ENCODE results near the gene C1orf94. TPM values are rescaled to one million over a fixed set of nuclear protein-coding genes. Genes with fewer than 3 reads are reported as not detected.
A peak's percentile ranks its signal among the peaks of the same experiment; 100 is the strongest.
"Not testable (repeated sequence)": the region's sequence is repeated elsewhere in the genome, so short reads cannot be mapped to it uniquely, and the experiment has no call there.

The C1orf94 gene
- polyA plus RNA-seq, 10 donors: 0.08 to 0.10 (median 0.09) TPM; not detected in 7

GRCh38 chr1:34163792-34164731 lies 12.6 kb upstream of the C1orf94 start:
- peak in 1 of 3 donors; percentile 36 for DNase-seq

DNA sequence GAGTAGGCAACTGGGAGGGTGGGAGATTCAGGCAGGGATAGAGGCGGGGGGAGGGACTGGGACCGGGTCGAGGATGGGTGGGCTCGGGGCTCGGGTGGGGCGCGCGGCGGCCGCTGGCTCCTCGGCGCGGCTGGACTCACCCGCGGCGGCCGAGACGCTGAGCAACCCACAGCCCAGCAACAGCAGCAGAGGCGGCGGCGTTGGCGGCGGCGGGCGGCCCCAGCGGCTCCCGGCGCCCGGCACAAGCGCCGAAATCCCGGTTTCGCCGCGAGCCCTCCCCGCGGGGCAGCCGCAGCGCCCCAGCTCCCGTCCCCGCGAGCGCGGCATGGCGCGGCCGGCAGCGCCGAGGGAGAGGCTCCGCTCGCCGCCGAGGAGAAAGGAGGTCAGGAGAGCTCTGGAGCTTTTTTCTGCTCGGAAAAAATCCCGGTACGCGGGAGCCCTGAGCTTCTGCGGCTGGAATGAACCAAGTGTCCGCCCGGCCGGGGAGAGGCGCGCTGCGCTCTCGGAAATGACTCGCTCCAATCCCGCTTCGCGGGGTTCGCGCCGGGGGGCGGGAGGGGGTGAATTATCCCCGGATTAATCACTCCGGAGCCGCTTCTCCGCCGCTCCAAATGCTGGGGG lies 11.8 kb upstream of the C1orf94 start, which contains the start of gene CSMD2:
Gene CSMD2 (minus strand): TSS at position 460 of the 621 bp plus-strand sequence. CDS start 133 bp downstream, at position 327.
- peak; percentile 43 to 70 (median 53) for DNase-seq

- no peak for DNase-seq
Measured at GRCh38 chr1:34165422-34165921, 11.2 kb upstream of the C1orf94 start.

DNA sequence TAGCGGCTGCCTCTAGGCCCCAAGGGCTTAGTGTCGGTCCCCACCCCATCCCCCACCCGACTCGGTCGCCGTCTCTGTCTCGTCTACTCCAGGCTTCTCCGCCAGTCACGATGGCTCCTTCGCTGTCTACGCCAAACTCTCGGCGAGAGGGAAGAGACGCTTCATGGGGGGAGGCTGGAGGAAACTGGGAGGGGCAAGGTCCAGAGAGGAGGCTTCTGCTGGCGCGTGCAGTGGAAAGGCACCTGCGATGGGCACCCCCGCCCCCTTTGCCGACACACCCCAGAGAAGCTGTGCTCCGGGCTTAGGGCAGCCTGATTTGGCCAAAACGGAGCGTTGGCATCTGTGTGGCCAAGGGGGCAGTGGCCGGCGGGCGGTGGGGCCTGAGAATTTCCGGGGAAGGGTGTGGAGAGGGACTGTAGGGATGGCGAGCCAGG lies 10.5 kb upstream of the C1orf94 start:
- DNase-seq: peak in 1 of 3 donors; percentile 11

DNA sequence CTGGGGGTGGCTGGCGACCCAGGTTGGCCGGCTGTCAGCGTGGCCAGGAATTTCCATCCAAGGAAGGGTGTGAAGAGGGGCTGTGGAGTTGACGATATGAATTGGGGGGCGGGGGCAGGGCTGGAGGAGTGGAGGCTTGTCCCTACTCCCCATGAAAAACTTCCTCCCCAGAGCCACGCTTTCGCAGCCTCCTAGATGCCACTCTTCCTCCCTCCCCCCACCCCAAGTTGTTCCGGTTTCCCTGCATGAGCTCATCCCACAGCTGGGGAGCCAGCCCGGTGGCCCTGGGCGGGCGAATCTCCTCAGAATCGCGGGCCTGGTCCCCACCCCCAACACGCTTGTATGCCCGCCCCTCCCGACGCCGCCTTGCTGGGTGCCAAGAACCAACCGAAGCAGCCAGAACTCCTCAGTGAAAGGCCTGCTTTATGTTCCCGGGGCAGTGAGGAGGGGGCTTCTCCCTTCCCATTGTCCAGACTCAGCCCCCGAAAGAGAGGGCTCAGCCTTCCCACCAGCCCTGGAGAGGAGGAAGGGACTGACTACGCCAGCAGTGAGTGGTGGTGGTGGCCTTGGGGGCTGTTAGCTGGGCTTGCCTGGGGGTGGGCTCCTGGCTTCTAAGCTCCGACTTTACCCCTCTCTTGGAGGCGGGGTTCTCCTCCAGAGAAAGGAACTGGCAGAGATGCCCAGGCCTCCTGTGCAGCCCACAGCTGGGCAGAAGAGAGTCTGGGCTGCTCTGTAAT lies 9.9 kb upstream of the C1orf94 start:
- peak in 1 of 3 donors; percentile 29 for DNase-seq

- peak in 1 of 3 donors; percentile 1 for DNase-seq
Measured at GRCh38 chr1:34167389-34167788, 9.3 kb upstream of the C1orf94 start.

GRCh38 chr1:34175744-34176143 lies 963 bp upstream of the C1orf94 start:
- no peak for DNase-seq

DNA sequence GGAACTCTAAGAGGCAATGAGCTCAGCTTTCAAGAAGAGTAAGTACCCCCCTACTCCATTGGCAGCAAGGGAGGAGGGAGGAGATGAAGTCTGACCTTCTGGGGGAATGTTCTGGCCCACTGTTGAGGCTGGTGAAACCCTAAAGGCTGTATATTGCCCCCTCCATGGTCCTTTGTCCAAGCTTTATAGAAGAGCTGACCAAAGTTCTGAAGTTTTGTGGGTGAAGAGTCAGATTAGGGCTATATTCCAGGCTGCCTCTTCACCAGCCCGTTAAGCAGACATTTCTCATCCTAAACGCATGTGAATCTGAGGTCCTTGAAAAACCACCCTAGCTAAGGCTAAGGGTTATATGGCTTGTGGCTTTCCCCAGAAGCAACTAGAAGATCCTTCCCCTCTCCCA lies 1.4 kb downstream of the C1orf94 start:
- peak in 1 of 3 donors; percentile 8 for DNase-seq

DNA sequence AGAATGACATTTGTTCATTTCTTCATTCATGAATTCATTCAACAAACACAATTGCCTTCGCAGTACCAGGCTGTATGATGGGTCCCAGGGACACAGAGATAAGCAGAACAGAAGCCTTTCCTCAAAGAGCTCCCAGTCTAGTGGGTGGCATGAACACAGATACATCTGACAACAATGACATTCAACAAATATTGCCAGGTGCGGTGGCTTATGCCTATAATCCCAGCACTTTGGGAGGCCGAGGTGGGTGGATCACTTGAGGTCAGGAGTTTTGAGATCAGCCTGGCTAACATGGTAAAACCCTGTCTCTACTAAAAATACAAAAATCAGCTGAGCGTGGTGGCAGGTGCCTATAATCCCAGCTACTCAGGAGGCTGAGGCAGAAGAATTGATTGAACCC lies 6.7 kb downstream of the C1orf94 start:
- not testable (repeated sequence) for DNase-seq

DNA sequence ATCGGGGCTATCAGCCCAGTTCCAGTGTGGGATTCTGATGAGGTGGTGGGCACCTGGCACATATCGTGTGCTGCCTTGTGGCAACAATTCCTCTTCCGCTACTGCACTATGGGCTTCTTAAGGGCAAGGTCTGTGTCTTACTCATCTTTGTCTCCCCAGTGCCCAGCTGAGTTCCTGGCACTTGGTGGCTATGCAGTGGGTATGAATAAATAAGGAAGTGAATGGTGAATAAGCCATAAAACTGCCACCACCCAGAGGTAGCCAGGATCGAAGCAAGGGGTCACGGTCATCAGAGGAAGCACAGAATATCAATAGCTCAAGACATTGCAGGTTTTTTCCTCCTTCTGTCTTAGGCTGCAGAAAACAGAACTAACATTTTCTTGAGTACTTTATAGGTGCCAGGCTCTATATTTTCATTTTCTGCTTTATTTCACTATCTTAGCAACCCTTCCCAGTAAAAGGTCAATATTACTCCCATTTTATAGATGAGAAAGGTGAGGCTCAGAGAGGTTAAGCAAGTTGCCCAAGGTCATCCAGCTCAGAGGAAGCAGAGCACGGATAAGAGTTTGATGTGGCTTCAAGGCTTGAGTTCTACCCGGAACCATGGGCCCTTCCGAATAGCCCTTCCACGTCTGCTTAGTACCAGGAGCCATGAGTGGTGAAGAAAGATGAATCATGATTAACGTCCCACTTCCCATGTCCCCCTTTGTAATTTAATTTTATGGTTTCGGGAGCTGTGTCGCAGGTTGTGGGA lies 10.2 kb downstream of the C1orf94 start:
- DNase-seq: no peak

GRCh38 chr1:34188418-34188817 lies 11.7 kb downstream of the C1orf94 start:
- DNase-seq: no peak

DNA sequence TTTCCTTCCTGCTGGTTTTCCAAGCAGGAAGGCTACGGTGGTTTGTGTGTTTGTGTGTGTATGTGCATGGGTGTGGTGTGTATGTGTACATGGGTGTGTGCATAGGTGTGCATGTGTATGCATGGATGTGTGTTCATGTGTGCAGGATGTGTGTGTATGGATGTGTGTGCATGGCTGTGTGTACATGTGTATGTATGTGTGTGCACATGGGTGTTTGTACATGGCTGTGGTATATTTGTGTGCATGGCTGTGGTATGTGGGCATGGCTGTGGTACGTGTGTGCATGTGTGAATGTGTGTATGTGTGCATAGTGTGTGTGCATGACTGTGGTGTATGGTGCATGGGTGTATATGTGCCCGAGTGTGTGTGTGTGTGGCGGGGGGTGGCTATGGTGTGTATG lies 12.3 kb downstream of the C1orf94 start:
- no peak for DNase-seq

DNA sequence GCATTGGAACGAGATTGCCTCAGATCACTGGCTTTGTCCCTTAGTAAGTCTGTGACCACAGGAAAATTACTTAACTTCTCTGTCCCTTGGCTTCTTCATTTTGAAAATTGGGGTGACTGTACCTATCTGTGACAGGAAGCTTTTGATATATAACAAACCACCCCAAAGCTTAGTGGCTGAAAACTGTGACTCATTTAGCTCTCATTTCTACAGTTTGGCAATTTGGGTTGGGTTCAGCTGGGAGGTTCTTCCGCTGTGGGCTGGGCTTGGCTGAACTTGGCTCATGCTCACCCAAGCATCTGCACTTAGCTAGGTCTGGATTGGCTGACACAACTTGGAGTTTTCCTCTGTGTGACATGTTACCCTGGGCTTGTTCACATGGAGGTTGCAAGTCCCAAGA lies 14.0 kb downstream of the C1orf94 start:
- DNase-seq: no peak

DNA sequence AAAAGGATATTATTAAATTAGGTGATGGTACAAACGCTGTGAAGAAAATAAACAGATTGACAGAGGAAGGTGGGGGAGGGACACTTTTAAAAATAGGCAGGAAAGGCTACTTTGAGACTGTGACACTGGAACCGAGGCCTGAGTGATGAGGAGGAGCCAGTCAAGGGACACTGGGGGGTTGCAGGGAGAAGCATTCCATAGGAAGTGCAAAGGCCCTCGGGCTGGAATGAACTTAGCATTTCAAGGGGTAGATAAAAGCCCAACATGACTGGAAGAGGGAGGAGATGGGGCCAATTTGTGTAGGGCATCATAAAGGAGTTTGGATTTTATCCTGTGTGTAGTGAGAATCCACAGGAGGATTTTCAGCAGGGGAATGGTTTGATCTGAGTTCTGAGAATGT lies 15.9 kb downstream of the C1orf94 start:
- DNase-seq: no peak

GRCh38 chr1:34199927-34200326 lies 23.2 kb downstream of the C1orf94 start:
- peak in 1 of 3 donors; percentile 29 for DNase-seq

DNA sequence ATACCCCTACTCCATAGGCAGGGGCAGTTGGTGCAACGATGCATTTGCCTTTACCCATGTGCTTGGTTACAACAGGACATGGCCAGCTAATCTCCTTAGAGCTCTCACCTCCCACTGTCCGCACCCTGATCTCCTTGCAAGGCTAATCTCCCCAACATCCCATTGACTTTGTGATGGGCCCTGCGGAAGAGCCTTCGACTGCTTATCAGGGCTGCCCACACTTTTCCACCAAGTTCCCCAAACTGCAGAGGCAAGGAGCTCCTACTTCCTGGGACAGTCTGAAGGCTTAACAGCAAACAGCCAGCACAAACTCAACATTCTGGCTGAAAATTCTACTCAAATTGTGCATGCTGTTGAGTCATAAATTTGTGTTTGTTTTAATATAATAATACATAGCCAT lies 36.0 kb downstream of the C1orf94 start:
- no peak for DNase-seq

DNA sequence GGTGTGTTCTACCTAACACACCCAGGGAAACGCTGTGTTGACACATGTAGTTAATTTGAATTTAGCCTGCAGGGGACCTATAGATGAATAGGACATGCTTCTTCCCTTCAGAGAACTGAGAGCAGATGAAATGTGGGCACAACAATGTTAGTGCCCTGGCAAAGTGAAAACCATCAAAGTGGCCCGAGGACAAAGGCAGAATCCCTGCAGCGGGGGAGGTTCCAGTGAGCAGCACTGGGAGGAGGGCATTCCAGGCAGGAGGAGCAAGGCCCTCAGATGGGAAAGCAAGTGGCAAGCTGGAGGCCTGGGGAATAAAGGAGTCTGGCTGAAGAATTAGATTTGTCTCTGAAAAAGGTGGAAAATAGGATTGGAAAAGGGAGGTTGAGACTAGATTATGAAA lies 37.2 kb downstream of the C1orf94 start:
- no peak for DNase-seq

- DNase-seq: no peak
Measured at GRCh38 chr1:34231441-34231840, 54.7 kb downstream of the C1orf94 start.

GRCh38 chr1:34235594-34235993 lies 58.9 kb downstream of the C1orf94 start:
- no peak for DNase-seq

DNA sequence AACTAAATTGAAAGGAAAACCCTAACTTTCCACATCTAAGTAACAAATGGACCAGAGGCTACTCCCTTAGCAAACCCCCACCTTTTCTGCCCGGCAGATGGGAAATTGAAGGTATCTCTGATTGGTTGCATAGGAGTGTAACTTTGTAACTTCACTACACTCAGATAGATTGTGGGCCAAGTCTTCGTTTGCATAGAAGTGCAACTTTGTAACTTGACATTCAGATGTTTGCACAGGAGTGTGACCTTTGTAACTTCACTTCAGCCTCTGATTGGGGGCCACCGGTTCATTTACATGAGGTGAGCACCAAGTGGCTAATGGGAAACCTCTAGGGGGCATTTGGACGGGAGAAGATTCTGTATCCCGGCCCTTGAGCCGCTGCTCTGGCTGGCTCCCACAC lies 59.4 kb downstream of the C1orf94 start:
- no peak for DNase-seq

DNA sequence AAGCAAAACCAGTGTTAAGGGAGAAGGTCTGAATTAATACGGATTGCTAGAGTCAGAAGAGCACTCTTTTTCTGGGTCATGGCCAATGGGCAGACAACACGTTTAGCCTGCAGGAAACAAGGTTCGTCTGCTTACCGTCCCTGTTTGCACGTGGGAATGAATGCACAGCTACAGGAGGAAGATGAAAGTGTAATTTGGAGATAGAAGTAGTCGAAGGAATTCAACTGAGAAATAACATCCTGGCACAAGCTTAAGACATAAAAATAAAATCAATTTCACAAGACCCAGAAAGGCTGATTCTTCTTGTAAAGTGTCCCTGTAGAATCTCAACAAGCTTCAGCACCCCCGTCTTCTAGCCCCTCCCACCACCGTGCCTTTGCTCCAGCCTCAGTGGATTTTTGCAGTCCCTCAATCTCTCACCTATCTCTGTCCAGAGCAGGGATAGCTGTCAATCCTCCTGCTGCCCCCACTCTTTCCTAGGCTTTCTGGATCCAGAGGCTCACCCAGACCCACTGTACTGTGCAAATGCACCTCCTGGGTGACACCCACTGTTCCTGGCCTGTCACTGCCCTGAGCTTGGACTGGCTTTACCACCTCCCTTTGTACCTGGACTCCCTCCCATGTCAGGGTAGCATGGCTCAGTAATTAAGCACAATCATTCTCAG lies 60.6 kb downstream of the C1orf94 start:
- no peak for DNase-seq

Measured in muscle of back (tissue), 11 donors.